ENCODE measurements around the gene KCNQ1OT1.
A peak's percentile ranks its signal among the peaks of the same experiment; 100 is the strongest.

Gene KCNQ1OT1

DNA sequence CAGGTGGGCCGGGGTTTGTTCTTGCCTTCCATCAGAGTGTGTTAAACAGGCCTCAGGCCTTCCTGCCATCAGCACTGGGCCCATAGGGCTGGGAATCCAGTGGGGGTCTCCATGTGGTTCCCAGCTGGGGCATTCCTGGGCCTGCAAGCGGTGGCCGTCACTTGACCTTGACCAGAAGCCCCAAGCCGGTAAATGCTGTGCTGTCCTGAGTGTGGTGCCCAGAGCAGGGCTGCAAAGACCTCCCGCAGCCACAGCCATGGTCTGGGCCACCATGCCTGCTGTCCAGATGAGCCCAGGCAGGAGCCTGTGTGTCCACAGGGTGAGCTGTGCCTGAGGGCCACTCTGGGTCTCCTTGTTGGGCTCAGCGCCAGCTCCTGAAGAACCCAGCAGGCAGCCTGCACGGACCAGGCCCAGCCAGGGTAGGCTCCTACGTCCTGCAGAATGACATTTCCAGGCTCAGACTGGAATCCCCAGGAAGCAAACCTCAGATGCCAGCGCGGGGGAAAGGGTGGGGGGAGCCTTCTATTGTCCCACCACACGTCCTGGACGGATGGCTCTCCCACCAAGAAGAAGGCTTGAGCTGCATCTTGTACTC lies 117.3 kb downstream of the KCNQ1OT1 start:
- peak; percentile 7 for DNase-seq (ENCODE audit: low spot score)

DNA sequence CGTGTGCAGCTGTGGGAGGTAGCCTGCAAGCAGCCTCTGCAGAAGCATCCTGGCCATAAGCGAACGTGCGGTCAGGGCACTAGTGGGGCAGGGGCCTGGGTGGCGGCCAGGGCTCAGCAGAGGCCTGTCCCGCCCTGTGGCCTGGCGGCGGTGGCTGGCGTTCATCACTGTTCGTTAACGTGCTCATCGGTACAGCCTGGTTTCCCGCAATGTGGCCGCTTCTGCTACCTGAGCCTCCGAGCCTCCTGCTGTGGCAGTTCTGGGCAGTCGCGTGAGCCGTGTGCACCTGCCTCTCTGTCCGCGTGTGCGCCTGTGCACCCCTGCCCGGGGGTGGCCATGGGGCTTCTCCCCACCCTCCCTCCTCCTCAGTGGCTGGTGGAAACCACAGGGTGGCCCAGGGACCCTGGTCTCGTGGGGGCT lies 117.9 kb downstream of the KCNQ1OT1 start:
- peak; percentile 4 for DNase-seq (ENCODE audit: low spot score)

GRCh38 chr11:2581151-2581930 lies 118.5 kb downstream of the KCNQ1OT1 start:
- DNase-seq (ENCODE audit: low spot score), result peak; percentile 5

- peak; percentile 5 for DNase-seq (ENCODE audit: low spot score)
Measured at GRCh38 chr11:2580571-2581001, 119.2 kb downstream of the KCNQ1OT1 start.

GRCh38 chr11:2580061-2580421 lies 119.8 kb downstream of the KCNQ1OT1 start:
- DNase-seq (ENCODE audit: low spot score), result peak; percentile 9

DNA sequence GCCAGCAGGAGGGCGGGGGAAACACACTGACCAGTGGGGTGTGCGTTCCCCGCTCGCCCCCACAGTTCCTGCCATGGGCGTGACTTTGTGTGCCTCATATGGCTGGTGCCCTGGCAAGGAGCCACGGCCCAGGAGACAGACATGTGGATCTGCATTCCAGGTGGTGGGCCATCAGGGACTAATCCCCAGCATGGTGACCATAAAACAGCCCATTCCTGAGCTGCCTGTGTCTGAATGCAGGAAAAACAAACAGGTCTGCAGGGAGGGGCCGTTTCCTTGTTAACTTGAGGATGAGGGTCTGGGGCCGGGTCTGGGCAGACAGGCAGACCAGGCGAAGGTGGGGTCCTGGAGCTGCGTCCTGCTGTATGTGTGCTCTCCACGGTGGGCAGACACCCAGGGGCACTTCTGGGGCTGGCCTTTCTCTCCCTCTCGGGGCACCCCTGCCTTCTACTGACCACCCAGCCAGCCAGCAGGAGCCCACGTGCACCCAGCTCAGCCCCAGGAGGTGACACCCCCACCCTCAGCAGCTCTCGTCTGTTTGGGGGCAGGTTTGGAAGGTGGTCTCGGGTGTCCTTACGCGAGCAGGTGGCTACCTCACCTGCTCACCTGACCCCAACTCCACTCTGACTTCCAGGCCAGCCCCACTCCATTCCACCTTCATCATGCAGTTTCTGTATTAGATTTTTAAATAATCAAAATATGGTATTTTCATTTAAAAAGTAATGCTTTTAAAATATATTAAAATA lies 120.3 kb downstream of the KCNQ1OT1 start:
- no peak for DNase-seq (ENCODE audit: low spot score)

DNA sequence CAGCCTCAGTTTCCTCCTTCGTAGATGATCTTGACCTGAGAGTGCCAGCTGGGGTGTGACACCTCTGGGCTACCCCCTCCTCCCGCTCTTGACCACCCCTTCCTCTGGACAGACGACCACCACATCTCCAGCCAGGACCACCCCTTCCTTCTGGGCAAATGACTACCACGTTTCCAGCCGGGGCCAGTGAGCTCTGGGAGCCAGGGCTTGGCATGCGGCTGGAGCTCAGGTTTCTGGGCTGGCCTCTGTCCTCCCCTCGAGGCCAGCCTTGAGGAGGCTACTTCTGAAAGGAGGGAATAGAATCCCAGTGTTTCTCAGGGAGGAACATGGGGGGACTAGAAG lies 120.9 kb downstream of the KCNQ1OT1 start:
- no peak for DNase-seq (ENCODE audit: low spot score)

DNA sequence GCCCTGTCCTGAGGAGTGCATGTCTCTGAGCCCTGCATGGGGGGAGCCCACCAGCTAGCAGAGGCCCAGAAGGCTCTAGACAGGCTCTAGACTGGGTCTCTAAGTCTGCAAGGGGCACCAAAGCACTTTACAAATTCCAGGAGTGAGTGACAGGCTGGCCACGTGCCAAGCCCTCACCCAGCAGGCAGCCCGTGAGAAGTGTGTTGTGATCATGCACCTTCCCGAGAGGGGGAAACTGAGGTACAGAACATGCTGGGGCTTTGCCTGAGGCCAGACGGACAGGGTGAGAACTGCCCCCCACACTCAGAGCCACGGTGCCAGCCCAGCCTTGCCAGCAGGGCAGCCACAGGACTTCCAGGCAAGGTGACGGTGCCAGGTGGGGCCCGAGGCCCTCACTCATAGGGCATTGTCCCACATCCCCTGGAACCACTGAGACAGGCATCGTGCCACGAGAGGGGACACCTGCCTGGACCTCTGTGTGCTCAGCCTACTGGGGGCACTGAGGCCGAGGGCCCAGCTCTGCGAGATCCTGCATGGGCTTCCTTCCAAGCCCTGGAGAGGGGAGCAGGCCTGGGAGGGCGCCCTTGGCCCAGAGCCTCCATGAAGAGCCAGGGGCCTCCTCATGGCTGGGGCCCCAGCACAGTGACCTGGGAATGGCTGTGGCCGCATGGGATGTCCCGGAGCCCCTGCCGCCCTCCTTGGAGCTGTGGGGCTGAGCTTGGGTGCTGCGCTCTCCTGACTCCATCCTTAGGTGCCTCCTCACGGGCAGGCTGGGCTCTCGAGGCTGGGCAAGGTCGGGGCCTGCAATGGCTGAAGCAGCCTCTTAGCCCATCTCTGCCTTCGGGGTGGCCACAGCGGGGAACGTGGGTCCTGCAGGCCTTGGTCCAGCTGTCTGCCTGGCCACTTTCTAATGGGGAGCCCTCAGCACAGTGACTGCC lies 121.5 kb downstream of the KCNQ1OT1 start:
- no peak for DNase-seq (ENCODE audit: low spot score)

DNA sequence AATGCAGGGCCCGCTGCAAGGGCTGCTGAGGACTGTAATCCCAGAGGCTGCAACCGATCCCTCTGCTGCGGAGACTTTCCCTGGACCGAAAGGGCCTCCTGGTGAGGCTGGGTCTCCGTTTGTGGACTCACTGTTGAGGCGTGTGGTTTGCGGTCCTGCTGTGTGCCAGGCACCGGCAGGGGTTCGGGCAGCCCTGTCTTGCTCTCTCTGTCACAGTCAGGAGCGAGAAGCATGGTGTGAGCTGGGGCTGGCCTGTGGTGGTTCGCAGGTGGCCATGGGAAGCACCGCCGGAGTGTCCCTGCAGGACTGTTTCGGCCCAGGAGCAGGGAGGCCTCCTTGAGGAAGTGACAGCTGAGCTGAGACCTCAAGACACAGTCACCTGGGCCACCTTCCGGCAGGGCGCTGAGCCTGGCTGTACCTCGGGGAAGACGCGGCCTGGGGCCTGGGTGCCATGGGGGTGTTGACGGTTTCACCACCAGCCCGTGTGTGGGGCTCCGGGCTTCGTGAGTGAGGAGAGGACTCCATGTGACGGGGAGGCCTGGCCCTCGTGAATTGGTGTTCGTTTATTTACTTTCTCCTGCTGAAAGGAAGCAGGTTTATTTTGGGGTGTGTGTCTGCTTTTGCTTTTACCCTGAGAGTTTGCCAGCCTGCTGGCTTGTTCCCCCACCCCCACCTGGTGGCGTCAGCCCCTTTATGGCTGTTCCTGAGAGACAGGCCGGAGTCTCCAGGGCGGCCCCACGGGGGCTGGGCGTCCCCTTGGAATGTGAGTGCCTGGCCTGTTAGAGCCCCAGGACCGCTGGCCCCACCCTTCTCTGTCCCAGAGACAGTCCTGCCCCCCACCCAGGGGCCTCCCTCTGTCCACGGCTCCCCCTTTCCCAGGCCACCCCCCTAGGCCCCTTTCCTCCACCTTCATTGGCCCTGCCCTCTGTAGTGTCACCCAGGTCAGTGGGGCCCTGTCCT lies 122.5 kb downstream of the KCNQ1OT1 start:
- DNase-seq (ENCODE audit: low spot score), result no peak

- DNase-seq (ENCODE audit: low spot score), result no peak
Measured at GRCh38 chr11:2576549-2576948, 123.2 kb downstream of the KCNQ1OT1 start.

- DNase-seq (ENCODE audit: low spot score), result no peak
Measured at GRCh38 chr11:2576111-2576510, 123.7 kb downstream of the KCNQ1OT1 start.

DNA sequence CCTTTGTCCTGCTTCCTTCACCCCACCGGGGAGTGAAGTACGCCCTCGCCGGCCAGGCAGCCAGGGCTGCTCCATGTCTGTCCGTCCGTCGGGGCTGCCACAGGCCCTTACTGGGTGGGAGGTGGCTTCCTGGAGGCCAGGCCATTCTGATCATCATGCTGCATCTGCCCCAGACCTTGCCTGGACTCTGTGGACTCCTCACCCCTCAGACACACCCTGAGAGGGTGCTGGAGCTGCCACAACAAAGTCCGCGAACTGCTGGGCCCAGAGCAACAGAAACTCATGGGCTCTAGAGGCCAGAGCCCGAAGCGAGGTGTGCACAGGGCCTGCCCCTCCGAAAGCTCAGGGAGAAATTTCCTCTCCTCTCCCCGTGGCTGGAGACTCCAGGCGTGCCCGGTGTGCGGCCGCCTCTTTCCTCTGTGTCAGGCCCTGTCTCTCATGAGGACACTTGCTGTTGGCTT lies 124.2 kb downstream of the KCNQ1OT1 start:
- no peak for DNase-seq (ENCODE audit: low spot score)

DNA sequence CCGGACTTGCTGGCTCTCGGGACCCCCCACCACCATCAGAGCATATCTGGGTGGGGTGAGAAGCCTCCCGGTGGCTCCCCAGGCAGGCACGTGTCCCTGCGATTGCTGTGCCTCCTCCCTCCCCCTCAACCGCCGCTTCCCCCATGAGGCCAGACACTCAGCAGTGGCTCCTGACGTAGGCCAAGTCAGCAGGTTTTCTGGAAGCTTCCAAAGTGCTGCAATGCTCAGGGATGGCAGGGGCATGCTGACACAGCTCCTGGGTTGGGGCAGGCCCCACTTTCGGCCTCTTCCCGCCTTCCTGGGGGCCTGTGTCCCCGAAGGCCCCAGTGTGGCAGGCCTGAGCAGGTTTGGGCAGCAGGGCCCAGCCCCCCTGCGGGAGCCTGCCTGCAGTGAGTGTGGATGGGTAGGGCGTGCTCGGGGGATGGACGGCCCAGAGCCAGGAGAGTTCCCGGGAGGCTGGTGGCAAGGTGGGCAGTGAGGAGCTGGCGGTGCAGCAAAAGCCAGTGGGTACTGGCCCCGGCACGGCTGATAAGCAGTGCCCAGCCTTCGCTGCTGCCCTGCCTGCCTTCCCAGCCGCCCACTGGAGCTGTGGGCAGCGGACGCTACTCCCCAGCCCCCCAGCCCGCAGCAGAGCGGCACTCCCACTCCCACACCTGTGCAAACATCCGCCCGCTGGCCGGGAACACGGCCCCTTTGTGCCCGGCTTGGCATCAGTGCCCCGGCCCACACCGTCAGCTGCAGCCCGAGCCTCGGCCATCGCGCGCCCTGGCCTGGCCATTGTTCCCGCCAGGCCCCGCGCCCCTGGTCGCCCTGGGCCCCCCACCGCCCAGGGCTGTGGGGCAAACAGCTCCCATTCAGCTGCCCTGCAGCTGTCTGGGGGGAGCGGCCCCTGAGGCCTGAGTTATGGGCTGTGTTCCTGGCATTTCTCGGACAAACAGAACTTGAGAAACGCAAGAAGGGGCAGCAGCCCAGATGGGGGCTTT lies 125.0 kb downstream of the KCNQ1OT1 start:
- no peak for DNase-seq (ENCODE audit: low spot score)

DNA sequence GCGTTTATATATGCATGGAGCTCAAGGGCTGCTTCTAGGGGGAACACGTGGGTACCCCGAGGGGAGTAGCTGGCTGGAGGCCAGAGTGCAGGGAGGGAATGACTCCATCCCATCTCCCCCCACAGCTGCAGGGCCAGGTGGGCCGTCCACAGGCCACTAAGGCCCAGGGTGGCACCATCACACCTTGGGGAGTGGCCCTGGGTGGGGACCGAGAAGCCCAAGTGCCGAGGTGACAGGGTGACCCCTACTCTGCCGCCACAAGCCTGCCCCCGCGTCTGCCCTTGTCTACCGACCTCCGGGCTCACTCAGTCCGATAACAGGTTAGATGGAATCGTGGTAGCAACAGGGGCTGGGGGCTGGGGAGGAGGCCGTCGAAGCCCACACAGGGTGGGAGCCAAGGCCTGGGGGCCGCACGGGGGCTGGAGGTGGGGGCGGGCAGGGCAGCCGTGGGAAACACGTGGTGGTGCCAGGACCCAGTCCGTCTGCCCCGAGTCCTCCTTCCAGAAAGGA lies 125.7 kb downstream of the KCNQ1OT1 start:
- no peak for DNase-seq (ENCODE audit: low spot score)

DNA sequence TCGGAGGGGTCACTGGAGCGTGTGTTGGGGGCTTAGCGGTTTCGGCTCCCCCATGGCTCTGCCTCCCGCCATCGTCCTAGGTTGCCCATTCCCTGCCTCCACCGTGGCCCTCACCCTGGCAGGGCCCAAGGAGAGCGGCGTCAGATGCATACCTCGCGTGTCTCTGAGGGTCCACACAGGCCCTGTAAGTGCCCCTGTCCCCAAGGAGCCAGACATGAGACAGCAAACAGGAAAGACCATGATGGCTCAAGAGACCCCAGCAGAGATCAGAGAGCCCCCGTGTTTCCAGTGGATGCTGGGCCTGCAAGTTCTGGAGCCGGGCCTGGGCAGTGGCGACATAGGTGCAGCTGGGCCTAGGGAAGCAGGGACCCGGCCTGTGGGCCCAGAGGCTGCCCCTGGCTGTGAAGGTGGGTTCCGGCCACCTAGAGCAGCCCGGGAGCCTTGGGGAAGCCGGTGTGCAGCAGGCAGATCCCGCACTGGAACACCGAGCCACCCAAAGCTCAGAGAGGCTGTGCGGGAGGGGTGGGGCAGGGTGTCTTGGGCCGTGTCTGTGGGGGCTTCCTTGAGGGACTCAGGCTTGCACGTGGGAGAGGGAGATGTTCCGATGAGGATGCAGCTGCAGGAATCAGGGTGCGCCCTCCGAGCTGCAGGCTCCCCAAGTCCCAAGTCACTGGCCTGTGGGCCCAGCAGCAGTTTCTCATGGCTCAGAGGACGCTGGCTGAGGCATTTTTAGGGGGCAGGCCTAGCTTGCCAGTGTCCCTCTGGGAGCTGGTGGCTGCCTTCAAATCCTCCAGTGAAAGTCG lies 126.4 kb downstream of the KCNQ1OT1 start:
- no peak for DNase-seq (ENCODE audit: low spot score)

DNA sequence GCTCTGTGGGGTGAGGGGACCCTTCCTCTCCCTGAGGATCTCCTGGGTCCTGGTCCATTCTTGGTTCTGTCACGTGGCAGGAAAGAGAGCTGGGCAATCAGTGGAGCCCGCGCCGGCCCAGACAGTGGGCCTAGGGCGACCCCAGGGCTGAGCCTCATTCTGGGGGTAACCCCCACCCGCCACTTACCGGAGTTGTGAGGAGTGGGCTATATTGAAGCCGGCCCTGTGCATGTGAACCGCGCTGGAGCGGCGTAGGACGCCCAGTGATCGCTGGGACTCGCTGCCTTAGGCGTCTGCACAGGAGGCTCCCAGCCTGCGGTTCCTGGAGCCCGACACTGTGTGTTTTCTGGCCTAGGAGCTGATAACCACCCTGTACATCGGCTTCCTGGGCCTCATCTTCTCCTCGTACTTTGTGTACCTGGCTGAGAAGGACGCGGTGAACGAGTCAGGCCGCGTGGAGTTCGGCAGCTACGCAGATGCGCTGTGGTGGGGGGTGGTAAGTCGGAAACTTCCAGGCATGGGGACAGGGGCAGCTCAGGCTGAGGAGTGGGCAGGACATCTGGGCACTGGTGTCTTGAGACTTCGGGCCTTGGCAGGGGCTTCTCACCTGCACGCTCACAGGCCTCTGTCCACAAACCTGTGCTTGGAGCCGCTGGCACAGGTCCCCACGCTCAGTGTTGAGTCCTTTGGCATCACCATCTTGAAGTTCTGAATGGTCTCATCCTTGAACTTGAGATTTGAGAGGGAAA lies 127.1 kb downstream of the KCNQ1OT1 start:
- DNase-seq (ENCODE audit: low spot score), result no peak

DNA sequence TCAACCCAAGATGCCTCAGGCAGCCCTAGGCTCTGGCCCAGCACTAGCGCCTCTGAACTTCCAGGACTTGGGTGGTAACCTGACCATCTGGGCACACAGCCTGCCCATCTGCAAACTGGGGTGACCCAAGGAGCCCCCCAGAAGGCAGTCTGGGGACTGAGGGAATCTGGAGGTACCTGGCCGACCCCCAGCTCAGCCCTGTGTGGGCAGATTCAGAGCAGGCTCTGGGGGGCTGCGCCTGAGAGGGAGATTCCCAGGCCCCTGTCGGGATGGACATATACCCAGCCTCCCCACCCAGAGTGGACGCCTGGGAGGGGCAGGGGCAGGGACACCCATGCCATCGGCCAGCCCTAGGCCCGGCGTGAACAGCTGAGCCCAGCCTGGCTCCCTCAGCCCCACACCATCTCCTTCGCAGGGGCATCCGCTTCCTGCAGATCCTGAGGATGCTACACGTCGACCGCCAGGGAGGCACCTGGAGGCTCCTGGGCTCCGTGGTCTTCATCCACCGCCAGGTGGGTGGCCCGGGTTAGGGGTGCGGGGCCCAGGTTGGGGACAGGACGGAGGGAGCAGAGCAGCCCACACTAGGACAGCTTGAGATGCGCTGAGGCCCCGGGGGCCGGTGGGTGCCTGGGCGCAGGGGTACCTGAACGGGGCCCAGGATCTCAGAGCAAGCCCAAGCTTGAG lies 128.1 kb downstream of the KCNQ1OT1 start:
- no peak for DNase-seq (ENCODE audit: low spot score)

All from iPS-NIHi11 (cell line).